Nephron (organoid): Measurements from ENCODE around the gene CDCA3.

Source experiments
- H3K27ac Mint-ChIP-seq, 3 experiments: 2 replicates each; pipeline ENCODE4 v1.8.0; 2020; ENCODE audit warnings: mixed read lengths in 3 of 3, mild to moderate bottlenecking in 2 of 3, moderate library complexity in 1 of 3
- H3K27me3 Mint-ChIP-seq: 2 replicates; pipeline ENCODE4 v1.8.0; 2021; ENCODE audit warnings: low read depth, mild to moderate bottlenecking, moderate library complexity, mixed read lengths
- H3K36me3 Mint-ChIP-seq: 2 replicates; pipeline ENCODE4 v1.8.0; 2020; ENCODE audit warnings: low read depth, mixed read lengths
- H3K4me1 Mint-ChIP-seq: 2 replicates; pipeline ENCODE4 v1.8.0; 2020; ENCODE audit warnings: mixed read lengths
- H3K4me3 Mint-ChIP-seq, 3 experiments: 2 replicates each; pipeline ENCODE4 v1.8.0; 2020; ENCODE audit warnings: mild to moderate bottlenecking in 3 of 3, mixed read lengths in 3 of 3, moderate library complexity in 2 of 3
- H3K9me3 Mint-ChIP-seq: 2 replicates; pipeline ENCODE4 v1.8.0; 2020; ENCODE audit warnings: mixed read lengths
- CTCF ChIP-seq, 3 experiments: fragments of 200-600 bp; sonication (generic); IDR thresholded peaks; one replicate each; pipeline ENCODE4 v1.5.0; 2021; ENCODE audit warnings: antibody characterized with exemption in 3 of 3; ENCODE audit not compliant: unreplicated experiment in 3 of 3

CDCA3 gene

GRCh38 chr12:6821591-6822425, 29.3 kb downstream of the CDCA3 start, which contains the start of gene GPR162:
TSS of gene GPR162 (plus strand) at chr12:6821821. CDS start at chr12:6823899, 2,078 bp downstream.
- H3K9me3 Mint-ChIP-seq: no peaks in the 10 kb centered on the region
- peaks cover 4% of the 10 kb centered on the region for H3K27me3 Mint-ChIP-seq
- peak within 1 kb of the TSS; percentile 84 to 86 (median 85) for H3K4me3 Mint-ChIP-seq
- H3K27ac Mint-ChIP-seq: peak within 1 kb of the TSS; percentile 90 to 98 (median 91)
- no peak for TF ChIP-seq CTCF (IDR thresholded peaks at IDR 0.05; ENCODE audit: unreplicated experiment in 3 of 3)
- H3K36me3 Mint-ChIP-seq: peaks cover 4% of the 10 kb centered on the region
- H3K4me1 Mint-ChIP-seq: peaks cover 57% of the 10 kb centered on the region

GRCh38 chr12:6820166-6820565, 30.9 kb downstream of the CDCA3 start:
- Mint-ChIP-seq H3K27ac (peak overlapping the region; percentile 74 to 98 (median 91)), H3K4me1 (peaks cover 48% of the 10 kb centered on the region), H3K9me3 (no peaks in the 10 kb centered on the region), H3K4me3 (peak overlapping the region; percentile 84 to 86 (median 85)), H3K36me3 (peaks cover 4% of the 10 kb centered on the region), H3K27me3 (peaks cover 4% of the 10 kb centered on the region)
- no peak for TF ChIP-seq CTCF (IDR thresholded peaks at IDR 0.05; ENCODE audit: unreplicated experiment in 3 of 3)

DNA sequence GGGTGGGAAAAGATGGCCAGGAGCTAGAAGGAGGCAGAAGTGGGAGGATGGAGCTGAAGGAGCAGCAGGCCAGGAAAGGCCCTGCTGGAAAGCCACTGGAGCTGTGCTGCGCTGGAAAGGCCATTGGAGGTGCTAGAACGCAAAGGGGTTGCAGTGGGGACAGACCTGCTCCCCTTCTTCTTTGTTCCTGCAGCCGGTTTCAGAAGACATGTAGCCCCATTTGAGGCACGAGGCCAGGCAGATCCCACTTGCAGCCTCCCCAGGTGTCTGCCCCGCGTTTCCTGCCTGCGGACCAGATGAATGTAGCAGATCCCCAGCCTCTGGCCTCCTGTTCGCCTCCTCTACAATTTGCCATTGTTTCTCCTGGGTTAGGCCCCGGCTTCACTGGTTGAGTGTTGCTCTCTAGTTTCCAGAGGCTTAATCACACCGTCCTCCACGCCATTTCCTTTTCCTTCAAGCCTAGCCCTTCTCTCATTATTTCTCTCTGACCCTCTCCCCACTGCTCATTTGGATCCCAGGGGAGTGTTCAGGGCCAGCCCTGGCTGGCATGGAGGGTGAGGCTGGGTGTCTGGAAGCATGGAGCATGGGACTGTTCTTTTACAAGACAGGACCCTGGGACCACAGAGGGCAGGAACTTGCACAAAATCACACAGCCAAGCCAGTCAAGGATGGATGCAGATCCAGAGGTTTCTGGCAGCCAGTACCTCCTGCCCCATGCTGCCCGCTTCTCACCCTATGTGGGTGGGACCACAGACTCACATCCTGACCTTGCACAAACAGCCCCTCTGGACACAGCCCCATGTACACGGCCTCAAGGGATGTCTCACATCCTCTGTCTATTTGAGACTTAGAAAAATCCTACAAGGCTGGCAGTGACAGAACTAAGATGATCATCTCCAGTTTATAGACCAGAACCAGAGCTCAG, 31.7 kb downstream of the CDCA3 start:
- TF ChIP-seq CTCF (IDR thresholded peaks at IDR 0.05; ENCODE audit: unreplicated experiment in 3 of 3): no peak
- peak overlapping the region; percentile 61 to 84 (median 66) for H3K4me3 Mint-ChIP-seq
- H3K4me1 Mint-ChIP-seq: peaks cover 42% of the 10 kb centered on the region
- no peaks in the 10 kb centered on the region for H3K36me3 Mint-ChIP-seq
- H3K27ac Mint-ChIP-seq: peak overlapping the region; percentile 63 to 98 (median 74)
- no peaks in the 10 kb centered on the region for H3K9me3 Mint-ChIP-seq
- H3K27me3 Mint-ChIP-seq: peaks cover 4% of the 10 kb centered on the region

DNA sequence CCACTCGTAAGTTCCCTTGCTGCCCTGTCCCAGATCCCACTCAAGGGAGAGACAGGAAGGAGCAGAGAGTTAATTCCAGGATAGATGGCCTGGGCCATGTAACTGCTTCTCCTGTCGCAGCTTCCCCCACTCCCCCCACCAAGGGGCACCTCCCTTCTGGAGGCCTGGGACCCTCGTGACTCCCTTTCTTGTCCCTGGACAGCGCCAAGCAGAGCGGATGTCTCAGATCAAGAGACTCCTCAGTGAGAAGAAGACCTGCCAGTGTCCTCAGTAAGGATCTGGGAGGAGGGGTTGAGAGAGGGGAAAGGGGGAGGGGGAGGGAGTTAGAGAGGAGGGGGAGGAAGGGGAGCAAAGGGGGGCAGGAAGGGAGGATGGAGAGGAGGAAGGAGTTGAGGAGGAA, 32.4 kb downstream of the CDCA3 start:
- peak overlapping the region in 1 of 3 experiments; percentile 59 for H3K4me3 Mint-ChIP-seq
- TF ChIP-seq CTCF (IDR thresholded peaks at IDR 0.05; ENCODE audit: unreplicated experiment in 3 of 3): no peak
- no peaks in the 10 kb centered on the region for H3K9me3 Mint-ChIP-seq
- H3K27me3 Mint-ChIP-seq: peaks cover 4% of the 10 kb centered on the region
- H3K36me3 Mint-ChIP-seq: no peaks in the 10 kb centered on the region
- H3K4me1 Mint-ChIP-seq: peaks cover 38% of the 10 kb centered on the region
- H3K27ac Mint-ChIP-seq: peak overlapping the region; percentile 54 to 98 (median 63)

- H3K9me3 Mint-ChIP-seq: no peaks in the 10 kb centered on the region
- peak overlapping the region; percentile 54 to 98 (median 63) for H3K27ac Mint-ChIP-seq
- H3K27me3 Mint-ChIP-seq: peaks cover 4% of the 10 kb centered on the region
- H3K4me1 Mint-ChIP-seq: peaks cover 37% of the 10 kb centered on the region
- H3K4me3 Mint-ChIP-seq: peak overlapping the region in 1 of 3 experiments; percentile 59
- TF ChIP-seq CTCF (IDR thresholded peaks at IDR 0.05; ENCODE audit: unreplicated experiment in 3 of 3): no peak
- no peaks in the 10 kb centered on the region for H3K36me3 Mint-ChIP-seq
Measured at GRCh38 chr12:6818222-6818621, 32.9 kb downstream of the CDCA3 start.
